GM19023 (cell line): Measurements from ENCODE around the gene RDH5.
"Not testable (repeated sequence)": the region's sequence is repeated elsewhere in the genome, so short reads cannot be mapped to it uniquely, and the experiment has no call there.

Experiments used
- ATAC-seq: cut with Tn5 transposase; IDR thresholded peaks from one replicate; pipeline ENCODE4 v1.9.1; 2021; ENCODE audit warnings: mild to moderate bottlenecking, moderate library complexity; ENCODE audit not compliant: unreplicated experiment

Gene RDH5

DNA sequence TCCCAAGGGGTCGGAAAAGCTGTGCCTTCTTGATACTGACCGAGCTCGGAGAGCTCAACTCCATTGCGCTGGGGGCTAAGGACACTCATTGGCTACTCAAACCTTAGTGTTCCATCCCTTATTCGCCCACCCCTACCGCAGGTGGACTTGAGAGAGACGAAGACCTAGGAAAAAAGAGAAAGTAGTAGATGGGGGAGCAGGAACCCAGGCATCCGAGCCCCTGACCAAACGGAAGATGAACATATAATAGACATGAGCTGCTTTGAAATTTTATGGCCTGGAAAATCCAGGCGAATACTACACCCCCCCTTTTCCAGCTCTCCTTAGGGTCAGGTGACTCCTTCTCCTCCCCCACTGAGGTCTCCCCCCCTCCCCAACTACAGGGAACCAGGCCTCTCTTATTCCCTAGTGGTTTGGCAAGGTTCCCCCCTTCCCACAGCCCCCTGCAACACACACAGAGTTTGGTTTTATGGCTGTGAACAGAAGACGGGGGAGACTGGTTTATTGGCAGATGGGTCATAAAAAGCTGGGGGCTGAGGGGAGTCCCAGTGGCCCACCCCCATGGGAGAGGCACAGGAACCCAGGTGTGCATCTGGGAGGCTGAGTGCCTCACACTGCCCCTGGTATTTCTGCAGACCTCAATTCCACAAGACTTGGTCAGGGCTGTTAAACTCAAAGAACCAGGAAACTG lies 24.3 kb downstream of the RDH5 start:
- no peak for ATAC-seq

DNA sequence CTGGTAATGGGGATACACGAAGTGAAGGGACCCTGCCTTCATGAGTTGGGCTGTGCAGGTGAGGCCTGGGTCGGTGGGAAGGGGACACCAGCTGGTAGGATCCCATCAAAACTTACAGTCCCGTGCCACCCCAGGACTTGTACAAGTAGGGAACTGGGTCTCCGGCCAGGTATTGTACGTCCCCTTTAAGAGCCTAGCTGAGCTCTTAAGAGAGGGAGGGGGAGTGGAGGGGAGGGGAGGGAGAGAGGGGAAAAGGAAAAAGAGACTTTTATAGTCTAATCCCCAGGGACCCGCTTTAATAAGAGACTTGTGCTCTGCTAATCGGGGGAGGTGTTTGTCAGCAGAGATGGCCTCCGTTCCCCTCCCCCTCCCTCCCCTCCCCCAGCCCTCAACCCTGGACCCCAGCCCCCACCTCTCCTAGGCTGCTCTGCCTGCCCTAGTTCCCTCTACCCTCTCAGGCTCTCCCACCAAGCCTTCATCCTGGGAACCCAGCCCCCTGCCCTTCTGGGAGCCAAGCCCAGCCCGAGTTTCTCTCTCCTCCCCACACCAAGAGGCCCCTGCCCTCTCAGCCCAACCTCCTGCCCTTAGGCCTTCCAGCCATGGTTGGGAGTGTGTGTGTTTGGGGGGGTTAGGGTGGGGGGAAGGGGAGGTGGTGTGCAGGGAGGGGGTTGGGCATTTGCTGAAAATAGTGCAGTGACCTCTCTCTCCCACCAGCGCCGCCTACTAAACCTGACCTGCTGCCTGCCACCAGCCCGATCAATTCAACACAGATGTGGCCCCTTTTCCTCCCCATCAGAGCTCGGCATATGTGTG lies 25.4 kb downstream of the RDH5 start:
- ATAC-seq = no peak

DNA sequence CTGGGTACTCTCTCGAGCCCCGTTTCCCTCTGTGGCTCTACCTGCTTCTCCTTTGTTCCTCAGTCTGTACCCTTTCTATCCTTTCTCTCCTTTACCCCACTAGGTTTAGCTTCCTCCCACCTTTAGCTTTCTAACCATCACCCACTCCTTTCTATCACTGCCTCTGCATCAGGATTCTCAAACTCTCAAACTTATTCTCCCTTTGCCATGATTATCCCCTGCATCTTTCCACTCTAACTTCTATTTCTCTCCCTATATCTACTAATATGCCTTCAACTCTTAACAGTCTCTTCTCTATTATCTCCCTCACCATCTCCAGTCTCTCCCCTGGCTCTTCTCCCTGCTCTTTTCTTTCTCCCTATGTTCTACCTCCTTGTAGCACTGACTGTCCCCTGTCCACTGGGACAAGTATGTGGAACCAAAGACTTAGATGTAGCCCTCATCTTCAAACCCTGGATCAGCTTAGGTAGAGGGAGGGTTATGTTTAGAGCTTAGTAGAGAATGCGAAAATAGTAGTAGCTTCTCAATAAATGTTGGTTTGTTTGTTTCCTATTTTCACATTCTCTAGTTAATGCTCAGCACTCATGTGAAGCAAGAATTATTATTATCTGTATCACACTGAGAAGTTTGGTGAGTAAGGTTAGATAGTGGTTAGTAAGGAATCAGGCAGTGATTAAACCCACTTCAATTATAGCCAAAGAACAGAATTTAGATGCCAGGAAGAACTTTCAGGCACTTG lies 26.1 kb downstream of the RDH5 start:
- no peak for ATAC-seq

GRCh38 chr12:55746913-55747231 lies 26.7 kb downstream of the RDH5 start:
- ATAC-seq = no peak

DNA sequence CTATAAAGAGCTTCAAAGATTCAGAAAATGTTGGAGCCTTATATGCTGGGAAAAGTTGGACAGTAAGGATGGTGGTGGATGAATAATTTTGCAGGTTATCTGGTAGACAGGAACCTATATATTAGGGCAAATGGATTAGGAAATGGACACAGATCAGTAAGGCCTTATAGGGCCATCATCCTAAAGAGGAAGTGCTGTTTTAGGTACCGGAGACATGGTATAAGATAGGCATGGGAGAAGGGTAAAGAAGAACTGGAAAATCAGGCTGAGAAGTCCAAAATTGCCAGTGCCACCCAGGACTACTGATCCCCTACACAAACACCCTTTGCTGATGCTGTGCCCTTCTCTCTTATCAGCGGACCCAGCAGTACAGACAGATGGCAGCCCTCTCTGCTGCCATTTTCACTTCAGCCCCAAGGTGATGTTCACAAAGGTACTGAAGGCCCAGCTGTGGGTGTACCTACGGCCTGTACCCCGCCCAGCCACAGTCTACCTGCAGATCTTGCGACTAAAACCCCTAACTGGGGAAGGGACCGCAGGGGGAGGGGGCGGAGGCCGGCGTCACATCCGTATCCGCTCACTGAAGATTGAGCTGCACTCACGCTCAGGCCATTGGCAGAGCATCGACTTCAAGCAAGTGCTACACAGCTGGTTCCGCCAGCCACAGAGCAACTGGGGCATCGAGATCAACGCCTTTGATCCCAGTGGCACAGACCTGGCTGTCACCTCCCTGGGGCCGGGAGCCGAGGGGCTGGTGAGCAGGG lies 28.2 kb downstream of the RDH5 start:
- ATAC-seq = no peak

GRCh38 chr12:55755246-55755645 lies 35.1 kb downstream of the RDH5 start:
- ATAC-seq = no peak

- ATAC-seq = no peak
These were observed 37.5 kb downstream of the RDH5 start for GRCh38 chr12:55757701-55758100.

GRCh38 chr12:55758575-55758974 lies 38.4 kb downstream of the RDH5 start:
- not testable (repeated sequence) for ATAC-seq

GRCh38 chr12:55760663-55761062 lies 40.5 kb downstream of the RDH5 start:
- no peak for ATAC-seq

DNA sequence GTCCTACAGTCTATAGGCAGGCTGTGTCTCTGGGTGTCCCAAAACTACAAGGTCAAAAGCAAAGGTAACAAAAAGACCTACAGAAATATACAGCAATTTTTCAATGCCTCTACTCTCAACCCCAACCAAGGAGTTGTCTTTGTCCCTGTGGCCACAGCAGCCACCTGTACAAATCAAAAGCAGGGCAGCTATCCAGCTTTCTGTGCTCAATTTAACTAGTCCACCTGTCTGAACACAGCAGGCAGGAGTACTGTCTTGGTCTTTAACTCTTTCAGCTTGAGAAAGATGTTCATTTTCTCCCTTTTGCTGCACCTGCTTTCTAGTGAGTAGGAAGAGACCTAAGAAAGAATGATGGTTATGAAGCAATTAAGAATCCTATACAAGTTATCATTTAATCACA lies 42.5 kb downstream of the RDH5 start:
- no peak for ATAC-seq

DNA sequence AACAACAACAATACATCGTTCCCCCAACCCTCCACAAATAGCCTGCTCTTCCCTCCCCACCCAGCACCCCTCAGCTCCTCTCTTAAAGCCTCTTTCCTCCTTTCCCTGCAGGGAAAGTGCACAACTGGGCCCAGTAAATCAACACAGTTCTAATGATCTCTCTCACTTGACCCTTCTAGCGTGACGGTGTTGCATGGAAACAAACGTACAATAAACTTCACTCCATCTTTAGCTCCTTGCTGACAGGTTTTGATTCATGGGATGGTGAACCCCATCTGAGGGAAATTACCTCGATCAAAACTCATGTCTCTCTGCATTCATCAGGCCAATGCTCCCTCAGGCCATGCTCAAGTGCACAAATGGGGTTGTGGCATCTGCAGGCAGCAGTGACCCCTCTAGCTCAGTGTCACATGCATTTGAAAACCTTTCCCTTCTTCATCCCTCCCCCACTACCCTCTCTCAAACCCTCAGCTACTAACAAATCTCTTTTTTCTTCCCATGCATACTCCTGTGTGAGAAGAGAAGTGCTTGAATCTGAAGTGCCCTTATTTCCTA lies 45.6 kb downstream of the RDH5 start:
- ATAC-seq = no peak

DNA sequence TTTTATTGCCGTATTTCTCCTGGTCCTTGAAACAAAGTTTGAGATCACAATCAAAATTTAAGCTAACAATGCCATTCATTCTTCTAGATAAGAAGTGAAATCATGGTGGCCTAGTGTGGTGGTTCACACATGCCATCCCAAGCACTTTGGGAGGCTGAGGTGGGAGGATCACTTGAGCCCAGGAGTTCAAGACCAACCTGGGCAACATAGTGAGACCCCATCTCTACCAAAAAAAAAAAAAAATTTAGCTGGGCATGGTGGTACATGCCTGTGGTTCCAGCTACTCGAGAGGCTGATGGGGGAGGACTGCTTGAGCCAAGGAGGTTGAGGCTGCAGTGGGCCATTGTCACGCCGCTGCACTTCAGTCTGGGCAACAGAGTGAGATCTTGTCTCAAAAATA lies 47.0 kb downstream of the RDH5 start:
- no peak for ATAC-seq

DNA sequence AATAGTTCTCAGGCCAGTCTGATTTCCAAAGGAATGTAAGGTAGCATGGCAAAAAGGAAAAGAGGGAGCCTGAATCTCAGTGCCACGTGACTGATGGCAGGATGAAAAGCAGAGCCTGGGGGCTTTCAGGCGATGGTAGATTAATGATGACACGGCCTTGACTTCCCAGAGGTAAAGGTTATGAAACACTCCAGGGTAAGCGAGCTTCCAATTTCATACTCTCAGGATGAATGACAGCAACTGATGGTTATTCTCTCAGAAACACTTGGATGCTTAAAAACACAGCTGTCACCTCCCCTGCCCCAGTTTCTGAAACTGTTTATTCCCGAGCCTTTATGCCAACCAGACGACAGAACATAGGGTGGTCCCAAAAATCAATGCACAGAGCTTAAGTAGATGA lies 51.5 kb downstream of the RDH5 start:
- no peak for ATAC-seq
